ENCODE results near the gene TRIM41. TPM values are rescaled to one million over a fixed set of nuclear protein-coding genes. Genes with fewer than 3 reads are reported as not detected.

TRIM41 gene
- total RNA-seq, 2 donors from 2014 or later: 12.5 to 15.2 TPM

- peaks cover 34% of the 10 kb centered on the region for H3K4me1 ChIP-seq
Observed at GRCh38 chr5:181186022-181186421, 37.1 kb upstream of the TRIM41 start.

GRCh38 chr5:181186986-181187499, 36.0 kb upstream of the TRIM41 start:
- H3K4me3 ChIP-seq: no peak overlapping the region
- H3K36me3 ChIP-seq (replicated peaks in 1 of 2; ENCODE audit: insufficient read depth in 1 of 2, low read depth in 2 of 2): no peaks in the 10 kb centered on the region
- no peaks in the 10 kb centered on the region for H3K27me3 ChIP-seq
- 52 to 58% methylated on average over 8 of the region's 8 CpGs for WGBS, 2 donors
- DNase-seq: no peak
- H3K27ac ChIP-seq: peak overlapping the region in 1 of 4 donors; percentile 89
- intact Hi-C loops (cut with DNase I): no loop called here
- H3K4me1 ChIP-seq: peaks cover 34% of the 10 kb centered on the region
- no peak for TF ChIP-seq CTCF (IDR thresholded peaks at IDR 0.05)
- no peak for TF ChIP-seq POLR2A (IDR thresholded peaks at IDR 0.05)
- ATAC-seq: no peak
- H3K9me3 ChIP-seq: no peaks in the 10 kb centered on the region

More at GRCh38 chr5:181186022-181186421, 37.1 kb upstream of the TRIM41 start:
- Histone ChIP-seq H3K27ac (no peak overlapping the region), H3K27me3 (no peaks in the 10 kb centered on the region), H3K9me3 (no peaks in the 10 kb centered on the region), H3K4me3 (no peak overlapping the region), H3K36me3 (replicated peaks in 1 of 2; ENCODE audit: insufficient read depth in 1 of 2, low read depth in 2 of 2) (no peaks in the 10 kb centered on the region)
- WGBS, 2 donors: 59 to 70% methylated on average over 6 of the region's 6 CpGs
- DNase-seq (no peak), ATAC-seq (no peak)
- intact Hi-C loops (cut with DNase I): no loop called here
- TF ChIP-seq CTCF (IDR thresholded peaks at IDR 0.05): no peak
- TF ChIP-seq POLR2A (IDR thresholded peaks at IDR 0.05): no peak

GRCh38 chr5:181187500-181188213, 35.4 kb upstream of the TRIM41 start:
- H3K36me3 ChIP-seq (replicated peaks in 1 of 2; ENCODE audit: insufficient read depth in 1 of 2, low read depth in 2 of 2): no peaks in the 10 kb centered on the region
- H3K27me3 ChIP-seq: no peaks in the 10 kb centered on the region
- H3K9me3 ChIP-seq: no peaks in the 10 kb centered on the region
- intact Hi-C loops (cut with DNase I): no loop called here
- H3K4me3 ChIP-seq: no peak overlapping the region
- DNase-seq (peak; percentile 80 to 87 (median 83)), ATAC-seq (peak; percentile 17)
- H3K4me1 ChIP-seq: peaks cover 39% of the 10 kb centered on the region
- WGBS, 2 donors: 1 to 2% methylated on average over 31 to 37 of the region's 37 CpGs
- H3K27ac ChIP-seq: peak overlapping the region; percentile 35 to 92 (median 80)
- TF ChIP-seq POLR2A (IDR thresholded peaks at IDR 0.05) (no peak), CTCF (IDR thresholded peaks at IDR 0.05) (peak in 3 of 7 experiments; percentile 23 to 44 (median 36))

- H3K27me3 ChIP-seq: no peaks in the 10 kb centered on the region
- TF ChIP-seq CTCF (IDR thresholded peaks at IDR 0.05): no peak
- intact Hi-C loops (cut with DNase I): no loop called here
- WGBS, 2 donors: 0% methylated on average over 23 to 35 of the region's 35 CpGs
- ATAC-seq (peak; percentile 23), DNase-seq (peak; percentile 82 to 84 (median 83))
- H3K4me3 ChIP-seq: peak overlapping the region; percentile 58 to 82
- peak overlapping the region; percentile 59 to 92 (median 80) for H3K27ac ChIP-seq
- no peaks in the 10 kb centered on the region for H3K36me3 ChIP-seq (replicated peaks in 1 of 2; ENCODE audit: insufficient read depth in 1 of 2, low read depth in 2 of 2)
- no peaks in the 10 kb centered on the region for H3K9me3 ChIP-seq
- H3K4me1 ChIP-seq: peaks cover 43% of the 10 kb centered on the region
Observed at GRCh38 chr5:181188700-181189362, 34.2 kb upstream of the TRIM41 start.

All from body of pancreas (tissue), 4 donors.